ENCODE data around the gene FOXP4.

- TF ChIP-seq CTCF (IDR thresholded peaks at IDR 0.05) (no peak), POLR2A (IDR thresholded peaks at IDR 0.05) (no peak)
Measured at GRCh38 chr6:41635365-41635764, 89.2 kb downstream of the FOXP4 start.

Measured in body of pancreas (tissue), 4 donors.